AG20443 (cell line): ENCODE measurements around the gene PIK3R5.
"Not testable (repeated sequence)": the region's sequence is repeated elsewhere in the genome, so short reads cannot be mapped to it uniquely, and the experiment has no call there.

Experiments
- DNase-seq: peaks from one replicate; pipeline ENCODE4 v3.0.0; 2012; ENCODE audit warnings: low spot score, mixed read lengths

PIK3R5 gene

GRCh38 chr17:8985054-8985701, 19.7 kb upstream of the PIK3R5 start:
- DNase-seq = no peak

GRCh38 chr17:8984225-8984624, 18.7 kb upstream of the PIK3R5 start:
- not testable (repeated sequence) for DNase-seq

DNA sequence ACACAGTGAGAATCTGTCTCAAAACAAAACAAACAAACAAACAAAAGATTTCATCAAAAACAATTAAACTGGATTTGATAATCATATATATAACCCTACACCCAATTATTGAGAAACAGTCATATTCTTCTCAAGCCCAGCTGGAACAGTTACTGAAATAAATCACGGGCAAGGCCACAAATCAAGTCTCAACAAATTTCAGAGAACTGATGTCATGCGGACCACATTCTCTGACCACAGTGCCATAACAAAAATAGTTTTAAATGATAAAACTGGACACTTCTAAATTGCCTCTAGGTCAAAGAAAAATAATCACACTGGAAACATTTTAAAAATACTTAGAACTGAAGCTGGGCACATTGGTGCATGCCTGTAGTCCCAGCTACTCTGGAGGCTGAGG, 15.9 kb upstream of the PIK3R5 start:
- no peak for DNase-seq

DNA sequence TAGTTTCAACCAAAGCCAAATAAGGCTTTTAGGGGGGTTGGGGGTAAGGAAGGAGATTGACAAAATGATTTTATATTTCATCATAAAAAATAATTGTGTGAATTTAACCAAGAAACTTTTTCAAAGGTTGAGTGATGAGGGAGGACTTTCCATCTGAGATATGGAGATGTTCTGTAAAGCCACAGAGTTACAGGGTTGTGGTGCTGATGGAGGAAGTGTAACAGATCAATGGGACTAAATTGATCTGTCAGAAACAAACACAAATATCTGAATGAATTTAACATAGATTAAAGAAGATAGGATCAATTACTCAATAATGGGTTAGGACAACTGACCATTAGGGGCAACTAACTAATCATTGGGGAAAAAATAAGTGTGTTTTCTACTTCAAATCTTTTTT, 14.2 kb upstream of the PIK3R5 start:
- no peak for DNase-seq

- no peak for DNase-seq
Measured at GRCh38 chr17:8976638-8977037, 11.1 kb upstream of the PIK3R5 start.

DNA sequence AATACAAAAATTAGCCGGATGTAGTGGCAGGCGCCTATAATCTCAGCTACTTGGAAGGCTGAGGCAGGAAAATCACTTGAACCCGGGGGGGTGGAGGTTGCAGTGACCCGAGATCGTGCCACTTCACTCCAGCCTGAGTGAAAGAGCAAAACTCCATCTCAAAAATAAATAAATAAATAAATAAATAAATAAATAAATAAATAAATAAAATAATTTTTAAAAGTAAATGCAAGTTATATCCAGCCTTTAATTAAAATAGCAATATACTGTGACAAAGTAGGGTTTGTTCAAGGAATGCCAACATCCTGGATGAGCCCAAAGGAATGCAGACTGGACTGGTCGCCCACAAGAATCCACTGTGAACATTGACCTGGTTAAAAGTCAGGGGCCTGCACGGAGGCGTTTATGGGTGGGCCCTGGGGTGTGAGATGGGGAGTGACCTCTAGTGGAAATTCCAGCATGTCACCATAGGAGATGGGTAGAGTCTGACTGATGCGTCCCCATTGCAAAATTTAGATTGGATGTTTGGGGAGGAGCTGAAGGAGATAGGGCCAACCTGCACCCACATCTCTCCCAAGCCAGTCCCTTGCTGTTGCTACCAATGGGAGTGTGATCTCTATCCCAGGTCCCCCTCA, 9.7 kb upstream of the PIK3R5 start:
- DNase-seq = no peak

DNA sequence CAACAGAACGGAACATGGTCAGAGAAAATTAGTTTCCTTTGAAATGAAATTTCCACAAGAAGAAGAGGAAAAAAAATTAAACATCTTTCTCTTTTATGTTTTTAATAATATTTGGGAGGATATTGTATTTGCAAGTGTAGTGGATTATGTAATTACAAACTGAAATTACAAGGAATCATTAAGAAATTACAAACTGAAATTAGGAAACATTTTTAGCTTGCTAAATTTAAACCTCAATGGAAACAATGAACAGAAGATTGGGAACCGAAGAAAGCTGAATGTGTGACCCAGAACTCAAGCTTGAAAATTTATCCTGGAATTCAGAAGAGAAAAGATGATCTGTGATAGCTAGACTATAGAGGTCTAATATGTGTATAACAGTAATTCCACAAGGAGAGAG, 4.4 kb upstream of the PIK3R5 start:
- no peak for DNase-seq

DNA sequence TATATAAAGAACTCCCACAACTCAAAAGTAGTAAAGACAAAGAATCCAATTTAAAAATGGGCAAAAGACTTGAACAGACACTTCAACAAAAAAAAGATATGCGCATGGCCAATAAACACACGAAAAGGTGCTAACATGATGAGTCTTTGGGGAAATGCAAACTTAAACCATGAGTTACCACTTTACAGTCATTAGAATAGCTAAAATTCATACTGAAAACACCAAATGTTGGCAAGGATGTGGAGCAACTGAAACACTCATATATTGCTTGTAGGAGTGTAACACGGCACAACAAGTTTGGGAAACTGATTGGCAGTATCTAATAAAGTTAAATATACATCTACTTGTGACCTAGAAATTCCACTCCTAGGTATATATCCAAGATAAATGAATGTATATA, 3.0 kb upstream of the PIK3R5 start:
- no peak for DNase-seq

DNA sequence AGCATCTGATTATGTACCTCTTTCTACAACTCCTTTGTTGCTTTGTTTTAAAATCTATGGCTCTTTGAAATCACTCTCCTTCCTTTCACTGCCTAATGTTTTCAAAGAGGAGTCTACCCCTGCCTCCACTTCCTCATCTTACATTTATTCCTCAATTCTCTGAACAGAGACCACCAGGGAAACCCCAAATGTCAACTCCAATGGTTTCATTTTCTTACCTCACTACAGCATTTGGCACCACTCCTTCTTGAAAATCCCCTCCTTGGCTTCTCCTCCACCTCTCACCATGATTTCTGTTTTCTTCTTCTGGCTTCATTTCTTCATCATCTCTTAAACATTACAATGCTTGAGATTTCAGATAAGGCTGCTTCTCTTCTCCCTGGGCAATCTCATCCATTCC, 2.4 kb upstream of the PIK3R5 start:
- DNase-seq = no peak

DNA sequence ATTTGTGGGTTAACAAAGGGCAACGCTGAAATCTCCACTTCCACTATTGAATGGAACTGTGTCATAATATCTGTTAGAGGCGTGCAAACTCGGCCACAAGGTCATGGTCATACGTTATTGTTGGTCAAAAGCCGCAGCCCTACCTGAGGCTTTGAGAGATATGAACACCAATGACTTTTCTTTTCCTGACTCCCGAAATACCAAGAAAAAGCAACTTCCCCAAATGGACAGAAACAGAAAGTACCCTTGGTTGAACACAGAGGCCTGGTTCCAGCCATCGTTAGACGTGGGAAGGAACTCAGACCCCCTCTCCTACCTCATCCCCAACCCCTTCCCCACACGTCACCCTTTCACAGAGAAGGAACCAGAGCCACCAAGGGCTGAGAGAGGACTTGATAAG, 1.4 kb upstream of the PIK3R5 start:
- no peak for DNase-seq

GRCh38 chr17:8964801-8965393, 610 bp downstream of the PIK3R5 start:
- no peak for DNase-seq

- no peak for DNase-seq
Measured at GRCh38 chr17:8963647-8964258, 1.8 kb downstream of the PIK3R5 start.

- DNase-seq = no peak
Measured at GRCh38 chr17:8963014-8963413, 2.5 kb downstream of the PIK3R5 start.

DNA sequence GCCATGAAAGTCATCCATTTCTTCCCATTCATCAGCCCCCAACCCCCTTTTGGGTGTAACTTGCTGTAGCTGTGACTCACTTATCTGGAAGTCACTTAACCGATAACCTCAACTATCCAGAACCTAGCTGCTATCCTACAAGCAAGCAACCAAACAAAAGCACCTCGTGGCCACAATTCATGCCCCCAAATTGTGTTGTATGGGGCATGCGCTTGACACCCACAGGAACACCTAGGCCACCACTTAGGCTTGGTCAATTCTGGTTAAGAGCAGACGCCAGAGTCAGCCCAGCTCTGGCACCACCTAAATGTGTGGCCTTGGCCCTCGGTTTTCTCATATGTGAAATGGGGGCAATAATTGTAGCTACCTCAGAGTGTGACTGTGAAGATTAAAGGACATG, 3.7 kb downstream of the PIK3R5 start:
- DNase-seq = no peak

GRCh38 chr17:8960325-8961140, 5.0 kb downstream of the PIK3R5 start:
- no peak for DNase-seq

GRCh38 chr17:8959312-8959918, 6.1 kb downstream of the PIK3R5 start:
- no peak for DNase-seq

DNA sequence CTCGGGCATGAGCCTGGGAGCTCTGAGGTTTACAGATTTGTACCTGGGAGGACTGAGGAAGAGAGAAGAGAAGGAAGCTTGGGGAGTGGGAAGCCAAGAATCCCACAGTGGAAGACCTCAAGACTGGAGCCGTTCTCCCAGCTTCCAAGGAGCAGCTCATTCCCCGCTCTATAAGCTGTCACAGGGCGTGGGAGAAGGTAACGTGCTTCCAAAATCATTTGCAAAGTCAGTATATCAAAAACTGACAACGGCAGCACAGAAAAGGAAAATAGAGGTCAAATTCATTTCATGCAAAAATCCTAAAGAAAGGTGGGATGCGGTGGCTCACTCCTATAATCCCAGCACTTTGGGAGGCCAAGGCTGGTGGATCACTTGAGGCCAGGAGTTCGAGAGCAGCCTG, 7.8 kb downstream of the PIK3R5 start:
- no peak for DNase-seq

DNA sequence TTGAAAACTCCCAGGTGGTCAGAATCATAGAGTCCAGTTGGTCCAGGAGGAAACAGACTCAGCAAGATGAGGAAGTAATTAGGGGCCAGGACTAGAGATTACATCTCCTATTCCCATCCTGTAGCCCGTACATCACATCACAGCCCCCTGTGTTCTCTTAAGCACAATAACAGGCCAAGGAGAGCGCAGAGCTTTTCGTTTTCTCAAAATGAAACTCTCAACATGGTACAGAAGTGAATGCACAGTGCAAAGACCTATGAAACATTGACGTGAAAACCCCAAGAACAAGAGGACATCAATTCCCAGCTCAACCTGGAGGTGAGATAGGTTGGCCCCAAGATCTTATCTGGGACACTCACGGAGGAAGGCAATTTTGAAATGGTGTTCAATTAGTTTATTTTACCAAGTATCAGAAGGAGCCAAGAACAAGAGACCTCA, 9.0 kb downstream of the PIK3R5 start:
- DNase-seq = no peak

GRCh38 chr17:8955021-8955959, 10.2 kb downstream of the PIK3R5 start:
- no peak for DNase-seq

- no peak for DNase-seq
Measured at GRCh38 chr17:8954339-8954738, 11.2 kb downstream of the PIK3R5 start.
